HepG2 (cell line): ENCODE measurements around the gene PLA2R1. TPM values are rescaled to one million over a fixed set of nuclear protein-coding genes. Genes with fewer than 3 reads are reported as not detected.

Experiments used
- ATAC-seq: fragments of 200-7000 bp; cut with Tn5 transposase; 3 replicates; pipeline ENCODE4 v1.9.1; 2020; ENCODE audit warnings: mild to moderate bottlenecking, moderate library complexity
- BruUV-seq: library from RNA; stranded (reverse); fragments of 400-500 nt; replicated peaks from 2 replicates; lab custom pipeline; 2021; lab: Mats Ljungman, UMichigan
- CTCF ChIA-PET: fragments of 300-600 bp; formaldehyde crosslinking; extraction: SDS; loops from one replicate; lab custom pipeline; 2021; ENCODE audit warnings: low total read pairs, inconsistent platforms, low intra/inter-chr PET ratio; lab: Yijun Ruan, JAX
- POLR2A ChIA-PET: fragments of 350-600 bp; sonication (Branson Sonifier 250); formaldehyde crosslinking; loops from one replicate; lab custom pipeline; 2020; ENCODE audit warnings: antibody characterized with exemption, inconsistent platforms; lab: Yijun Ruan, JAX
- DNase-seq: peaks from one replicate; pipeline ENCODE4 v3.0.0-alpha.2; 2015; ENCODE audit warnings: low spot score
- FAIRE-seq: peaks from 3 replicates; lab custom pipeline; 2011; peaks lifted over from hg19 to GRCh38; lab: Jason Lieb, UNC
- H2AFZ ChIP-seq: one replicate; pipeline ENCODE4 v1.6.1; 2011; ENCODE audit warnings: low read length, inconsistent platforms
- H3K27ac ChIP-seq: fragments of 300-600 bp; 3 replicates; pipeline ENCODE4 v1.8.0; 2011; ENCODE audit warnings: mixed run types, mild to moderate bottlenecking, mixed read lengths, low read length, inconsistent platforms; ENCODE audit not compliant: insufficient read depth; ENCODE audit errors: extremely low read length
- H3K27me3 ChIP-seq, 2 experiments: fragments of 200-600 bp in 1 of 2; 2 replicates in 1 of 2; 3 replicates in 1 of 2; pipeline versions ENCODE4 v1.6.0 to v1.8.0; 2011; ENCODE audit warnings: low read length in 2 of 2, mild to moderate bottlenecking in 2 of 2, moderate library complexity in 2 of 2, inconsistent platforms in 1 of 2; ENCODE audit not compliant: insufficient read depth in 2 of 2, control insufficient read depth in 1 of 2
- H3K36me3 ChIP-seq, 2 experiments: fragments of 200-600 bp in 1 of 2; replicated peaks in 1 of 2; 2 replicates in 1 of 2; 3 replicates in 1 of 2; pipeline versions ENCODE4 v1.5.1 to v1.8.0; 2011; ENCODE audit warnings: low read length in 2 of 2, inconsistent platforms in 1 of 2; ENCODE audit not compliant: insufficient read depth in 2 of 2, control insufficient read depth in 1 of 2
- H3K4me1 ChIP-seq: 2 replicates; pipeline ENCODE4 v1.5.1; 2012; ENCODE audit warnings: low read length, inconsistent platforms; ENCODE audit not compliant: insufficient read depth
- H3K4me2 ChIP-seq: 2 replicates; pipeline ENCODE4 v1.6.0; 2011; ENCODE audit warnings: low read depth, low read length, inconsistent platforms
- H3K4me3 ChIP-seq, 3 experiments: fragments of 200-600 bp in 1 of 3; sonication (generic), shearing (Covaris generic) in 1 of 3; replicated peaks in 1 of 3; 2 replicates each; pipeline ENCODE4 v1.5.1; 2011 to 2016; ENCODE audit warnings: low read length in 3 of 3, inconsistent platforms in 2 of 3, low read depth in 2 of 3, mild to moderate bottlenecking in 2 of 3, control low read depth in 1 of 3, mixed read lengths in 1 of 3; ENCODE audit not compliant: insufficient read depth in 1 of 3
- H3K79me2 ChIP-seq: one replicate; pipeline ENCODE4 v1.6.1; 2011; ENCODE audit warnings: low read length, inconsistent platforms; ENCODE audit not compliant: insufficient read depth
- H3K9ac ChIP-seq: 2 replicates; pipeline ENCODE4 v1.6.0; 2011; ENCODE audit warnings: mild to moderate bottlenecking, low read depth, low read length, inconsistent platforms; ENCODE audit not compliant: insufficient read depth
- H3K9me3 ChIP-seq: 2 replicates; pipeline ENCODE4 v1.5.1; 2012; ENCODE audit warnings: mild to moderate bottlenecking, low read length
- H4K20me1 ChIP-seq: 2 replicates; pipeline ENCODE4 v1.6.0; 2011; ENCODE audit warnings: inconsistent platforms, mild to moderate bottlenecking, low read length, moderate library complexity; ENCODE audit not compliant: insufficient read depth
- CREBL2 ChIP-seq: sonication (generic); formaldehyde crosslinking; IDR thresholded peaks from 2 replicates; pipeline ENCODE4 v1.8.1; 2023; ENCODE audit warnings: missing genetic modification reagents, mild to moderate bottlenecking, borderline replicate concordance
- CSRNP2 ChIP-seq: sonication (generic); formaldehyde crosslinking; conservative IDR thresholded peaks from 2 replicates; pipeline ENCODE4 v1.8.0; 2022; ENCODE audit warnings: low read depth, missing genetic modification reagents
- GTF2F1 ChIP-seq: fragments of 150-350 bp; IDR thresholded peaks from 2 replicates; pipeline ENCODE4 v1.6.1; 2014; ENCODE audit warnings: low read length
- IRF2 ChIP-seq: IDR thresholded peaks from 2 replicates; pipeline ENCODE4 v1.6.1; 2018; ENCODE audit warnings: missing genetic modification reagents, missing compliant biosample characterization
- KMT2A ChIP-seq: sonication (generic); formaldehyde crosslinking; IDR thresholded peaks from 2 replicates; pipeline ENCODE4 v1.4.0; 2020; ENCODE audit warnings: missing genetic modification reagents
- MBD4 ChIP-seq: IDR thresholded peaks from 2 replicates; pipeline ENCODE4 v1.6.1; 2012; ENCODE audit warnings: low read length, inconsistent platforms, borderline replicate concordance
- NFE2L2 ChIP-seq: fragments of 150-350 bp; IDR thresholded peaks from 2 replicates; pipeline ENCODE4 v1.6.1; 2014; ENCODE audit warnings: low read length
- NR0B2 ChIP-seq: sonication (generic); formaldehyde crosslinking; IDR thresholded peaks from 2 replicates; pipeline ENCODE4 v1.4.0; 2020; ENCODE audit warnings: mild to moderate bottlenecking, missing genetic modification reagents
- POLR2AphosphoS5 ChIP-seq: IDR thresholded peaks from 2 replicates; pipeline ENCODE4 v1.6.1; 2012; ENCODE audit warnings: low read depth, low read length
- RORA ChIP-seq: sonication (generic); formaldehyde crosslinking; IDR thresholded peaks from 2 replicates; pipeline ENCODE4 v1.5.0; 2020; ENCODE audit warnings: mild to moderate bottlenecking, missing genetic modification reagents, moderate library complexity
- RXRB ChIP-seq: IDR thresholded peaks from 2 replicates; pipeline ENCODE4 v1.6.1; 2016; ENCODE audit warnings: borderline replicate concordance, missing genetic modification reagents, missing compliant biosample characterization
- SP4 ChIP-seq: sonication (generic); formaldehyde crosslinking; IDR thresholded peaks from 2 replicates; pipeline ENCODE4 v1.8.1; 2023; ENCODE audit warnings: mild to moderate bottlenecking, missing genetic modification reagents
- ZIK1 ChIP-seq: sonication (generic); formaldehyde crosslinking; IDR thresholded peaks from 2 replicates; pipeline ENCODE4 v1.5.0; 2020; ENCODE audit warnings: mild to moderate bottlenecking, low read depth, missing genetic modification reagents, borderline replicate concordance
- ZNF331 ChIP-seq: sonication (generic); formaldehyde crosslinking; IDR thresholded peaks from 2 replicates; pipeline ENCODE4 v1.4.0; 2020; ENCODE audit warnings: missing genetic modification reagents
- ZNF367 ChIP-seq: sonication (generic); formaldehyde crosslinking; IDR thresholded peaks from 2 replicates; pipeline ENCODE4 v1.4.0; 2020; ENCODE audit warnings: missing genetic modification reagents, borderline replicate concordance
- ZNF629 ChIP-seq: sonication (generic); formaldehyde crosslinking; conservative IDR thresholded peaks from 2 replicates; pipeline ENCODE4 v1.5.0; 2020; ENCODE audit warnings: missing genetic modification reagents
- WGBS: methylation state at CpG from one replicate; pipeline ENCODE4 v1.1.6; 2017; ENCODE audit warnings: low lambda C conversion rate; 5-methylcytosine and 5-hydroxymethylcytosine counted together
- in situ Hi-C: cut with HindIII; loops from 2 replicates; pipeline ENCODE4 v1.10.0; 2017; ENCODE audit warnings: low pct_unique_long_range_greater_than_20kb; ENCODE audit not compliant: extremely low pct_ligation_motif_present
- intact Hi-C: fragments of 100-400 bp; cut with micrococcal nuclease; formaldehyde crosslinking; loops from one replicate; pipeline ENCODE4 v1.10.0; 2022; ENCODE audit not compliant: unreplicated experiment
- polyA plus RNA-seq, 8 experiments: library from polyadenylated mRNA; depleted of rRNA in 3 of 8; stranded (reverse) in 7 of 8; unstranded in 1 of 8; fragments of >200 nt; fragmentation: Illumina TruSeq in 4 of 8; extraction: Trizol in 4 of 8; gene quantifications; 2 replicates each; pipeline versions ENCODE4 v1.2.1 to v1.2.3, GENCODE V29; 2011 to 2016; ENCODE audit warnings: low read depth in 4 of 8, missing spikeins in 1 of 8, mixed read lengths in 1 of 8; ENCODE audit not compliant: insufficient read depth in 1 of 8
- total RNA-seq, 5 experiments: library from RNA; depleted of rRNA; stranded (reverse); fragments of >200 nt; fragmentation: Illumina TruSeq; extraction: Trizol; gene quantifications; 2 replicates each; pipeline ENCODE4 v1.2.3, GENCODE V29; 2016; ENCODE audit warnings: low read depth in 1 of 5

Gene PLA2R1
- total and polyA plus RNA-seq, 2 of the 13 experiments (the other 11 are each of a cell fraction or from before 2014, with no cell fraction given): not detected

- ATAC-seq (no peak), FAIRE-seq (no peak), DNase-seq (no peak)
- Histone ChIP-seq H3K36me3 (no peaks in the 10 kb centered on the region), H3K9me3 (no peaks in the 10 kb centered on the region), H3K4me1 (peaks cover 39% of the 10 kb centered on the region), H3K27ac (no peak overlapping the region), H4K20me1 (no peaks in the 10 kb centered on the region), H2AFZ (no peak overlapping the region), H3K9ac (no peak overlapping the region), H3K4me3 (no peak overlapping the region), H3K4me2 (no peak overlapping the region), H3K79me2 (no peaks in the 10 kb centered on the region), H3K27me3 (peaks cover 0 to 10% of the 10 kb centered on the region in 2 experiments; a peak in 2 of 5 replicates)
- 12% methylated on average over 2 of the region's 2 CpGs for WGBS
- POLR2A ChIA-PET: no interaction called here
- intact Hi-C loops: no loop called here
- in situ Hi-C loops: no loop called here
- CTCF ChIA-PET: no interaction called here
- BruUV-seq: no TSS peak
- no peak for TF ChIP-seq SP4 (CRISPR knock-in tag)
- TF ChIP-seq NR0B2 (CRISPR knock-in tag): no peak
- no peak for TF ChIP-seq ZNF367 (CRISPR knock-in tag)
- TF ChIP-seq POLR2AphosphoS5: no peak
- TF ChIP-seq KMT2A (CRISPR knock-in tag): no peak
- TF ChIP-seq IRF2 (CRISPR knock-in tag): no peak
- TF ChIP-seq ZNF629: peak; percentile 80
- TF ChIP-seq RORA (CRISPR knock-in tag): no peak
Measured at GRCh38 chr2:159891917-159892730, 170.3 kb downstream of the PLA2R1 start.

GRCh38 chr2:159891267-159891588 is 171.2 kb downstream of the PLA2R1 start:
- H3K9ac ChIP-seq: no peak overlapping the region
- no peak overlapping the region for H2AFZ ChIP-seq
- CTCF ChIA-PET: no interaction called here
- BruUV-seq: no TSS peak
- H3K4me2 ChIP-seq: no peak overlapping the region
- peaks cover 0 to 10% of the 10 kb centered on the region in 2 experiments; a peak in 2 of 5 replicates for H3K27me3 ChIP-seq
- H3K27ac ChIP-seq: no peak overlapping the region
- H4K20me1 ChIP-seq: no peaks in the 10 kb centered on the region
- peaks cover 39% of the 10 kb centered on the region for H3K4me1 ChIP-seq
- FAIRE-seq (no peak), DNase-seq (no peak), ATAC-seq (no peak)
- POLR2A ChIA-PET: no interaction called here
- no peaks in the 10 kb centered on the region for H3K79me2 ChIP-seq
- intact Hi-C loops (no loop called here), in situ Hi-C loops (no loop called here)
- no peaks in the 10 kb centered on the region for H3K36me3 ChIP-seq
- no peak overlapping the region for H3K4me3 ChIP-seq
- no peaks in the 10 kb centered on the region for H3K9me3 ChIP-seq
- TF ChIP-seq GTF2F1 (no peak), CSRNP2 (CRISPR knock-in tag) (no peak), RXRB (CRISPR knock-in tag) (no peak), CREBL2 (CRISPR knock-in tag) (no peak), ZIK1 (no peak), ZNF331 (CRISPR knock-in tag) (no peak), MBD4 (no peak), NFE2L2 (no peak)
